GM23338 (cell line): ENCODE results near the gene TST. TPM values are rescaled to one million over a fixed set of nuclear protein-coding genes. Genes with fewer than 3 reads are reported as not detected.

Experiments used
- ATAC-seq: fragments of 200-7000 bp; cut with Tn5 transposase; 3 replicates; pipeline ENCODE4 v1.9.1; 2020
- DNase-seq: peaks from one replicate; pipeline ENCODE4 v3.0.0-alpha.2; 2015; ENCODE audit warnings: low spot score
- H2AFZ ChIP-seq: fragments of 200-600 bp; sonication (generic); 2 replicates; pipeline ENCODE4 v1.8.0; 2016; ENCODE audit warnings: antibody characterized with exemption, mild to moderate bottlenecking, moderate library complexity
- H3F3A ChIP-seq: fragments of 200-600 bp; sonication (generic); replicated peaks from 2 replicates; pipeline ENCODE4 v1.8.0; 2017; ENCODE audit warnings: antibody characterized with exemption, mixed run types, low read depth
- H3K27ac ChIP-seq: fragments of 200-600 bp; sonication (generic); 2 replicates; pipeline ENCODE4 v1.6.1; 2016; ENCODE audit warnings: low read depth
- H3K27me3 ChIP-seq: fragments of 200-600 bp; sonication (generic); 2 replicates; pipeline ENCODE4 v1.8.0; 2016; ENCODE audit warnings: mild to moderate bottlenecking, mixed run types, moderate library complexity; ENCODE audit not compliant: insufficient read depth
- H3K36me3 ChIP-seq: fragments of 200-600 bp; sonication (generic); 2 replicates; pipeline ENCODE4 v1.8.0; 2016; ENCODE audit warnings: mild to moderate bottlenecking; ENCODE audit not compliant: insufficient read depth
- H3K4me1 ChIP-seq: fragments of 200-600 bp; sonication (generic); 2 replicates; pipeline ENCODE4 v1.8.0; 2016; ENCODE audit warnings: mild to moderate bottlenecking, moderate library complexity; ENCODE audit not compliant: insufficient read depth
- H3K4me2 ChIP-seq: fragments of 200-600 bp; sonication (generic); 2 replicates; pipeline ENCODE4 v1.7.1; 2017; ENCODE audit warnings: mixed run types
- H3K4me3 ChIP-seq: fragments of 200-600 bp; sonication (generic); 2 replicates; pipeline ENCODE4 v1.6.1; 2016; ENCODE audit warnings: mixed run types
- H3K79me2 ChIP-seq: fragments of 200-600 bp; sonication (generic); replicated peaks from 2 replicates; pipeline ENCODE4 v1.8.0; 2017; ENCODE audit warnings: mild to moderate bottlenecking; ENCODE audit not compliant: insufficient read depth
- H3K9me2 ChIP-seq: fragments of 200-600 bp; sonication (generic); 2 replicates; pipeline ENCODE4 v1.8.0; 2017; ENCODE audit not compliant: insufficient read depth
- H4K20me1 ChIP-seq: fragments of 200-600 bp; sonication (generic); replicated peaks from 2 replicates; pipeline ENCODE4 v1.8.0; 2017; ENCODE audit warnings: mild to moderate bottlenecking; ENCODE audit not compliant: insufficient read depth
- H3K27ac Mint-ChIP-seq: 2 replicates; pipeline ENCODE4 v1.8.0; 2020; ENCODE audit warnings: inconsistent platforms, mild to moderate bottlenecking, moderate library complexity, mixed read lengths
- H3K27me3 Mint-ChIP-seq: 3 replicates; pipeline ENCODE4 v1.8.0; 2022; ENCODE audit warnings: low read depth, mild to moderate bottlenecking, moderate library complexity, mixed read lengths, inconsistent platforms; ENCODE audit not compliant: insufficient read depth, poor library complexity
- H3K36me3 Mint-ChIP-seq: 3 replicates; pipeline ENCODE4 v1.8.0; 2021; ENCODE audit warnings: low read depth, mild to moderate bottlenecking, inconsistent platforms, moderate library complexity, mixed read lengths
- H3K4me1 Mint-ChIP-seq: 3 replicates; pipeline ENCODE4 v1.8.0; 2020; ENCODE audit warnings: mild to moderate bottlenecking, inconsistent platforms, mixed read lengths
- H3K4me3 Mint-ChIP-seq: 3 replicates; pipeline ENCODE4 v1.8.0; 2021; ENCODE audit warnings: moderate library complexity, mild to moderate bottlenecking, inconsistent platforms, mixed read lengths
- H3K9me3 Mint-ChIP-seq: 3 replicates; pipeline ENCODE4 v1.8.0; 2020; ENCODE audit warnings: moderate library complexity, mild to moderate bottlenecking, inconsistent platforms, mixed read lengths
- CTCF ChIP-seq, 2 experiments: fragments of 200-600 bp in 1 of 2; sonication (generic) in 1 of 2; conservative IDR thresholded peaks; 2 replicates each; pipeline versions ENCODE4 v1.5.1 to v1.6.1; 2016 to 2017; ENCODE audit warnings: antibody characterized with exemption in 2 of 2, low read depth in 2 of 2, mild to moderate bottlenecking in 2 of 2, moderate library complexity in 1 of 2
- JUNB ChIP-seq: IDR thresholded peaks from one replicate; pipeline ENCODE4 v1.6.1; 2016; ENCODE audit warnings: antibody characterized with exemption; ENCODE audit not compliant: unreplicated experiment
- NANOG ChIP-seq: IDR thresholded peaks from 2 replicates; pipeline ENCODE4 v1.6.1; 2016; ENCODE audit warnings: antibody characterized with exemption, borderline replicate concordance
- POLR2AphosphoS5 ChIP-seq: IDR thresholded peaks from 2 replicates; pipeline ENCODE4 v1.6.1; 2016; ENCODE audit warnings: antibody characterized with exemption, low read depth
- REST ChIP-seq: IDR thresholded peaks from one replicate; pipeline ENCODE4 v1.6.1; 2018; ENCODE audit warnings: antibody characterized with exemption; ENCODE audit not compliant: unreplicated experiment
- STAT1 ChIP-seq: IDR thresholded peaks from one replicate; pipeline ENCODE4 v1.6.1; 2016; ENCODE audit warnings: antibody characterized with exemption; ENCODE audit not compliant: unreplicated experiment
- ZNF331 ChIP-seq: fragments of 250-450 bp; sonication (Bioruptor Pico); IDR thresholded peaks from 2 replicates; pipeline ENCODE4 v1.5.0; 2020; ENCODE audit warnings: low read depth, mild to moderate bottlenecking, moderate library complexity
- polyA plus RNA-seq: library from polyadenylated mRNA; unstranded; fragments of >200 nt; fragmentation: Nextera tagmentation; extraction: Ambion mirVana; gene quantifications from 2 replicates; pipeline ENCODE4 v1.2.1, GENCODE V29; 2016
- total RNA-seq: library from RNA; depleted of rRNA; stranded (reverse); fragments of >200 nt; shearing (Covaris generic); gene quantifications from 2 replicates; pipeline ENCODE4 v1.2.3, GENCODE V29; 2014
- TF ChIP-seq, protein P1 (sequence below): fragments of 250-450 bp; sonication (Bioruptor Pico); IDR thresholded peaks from 2 replicates; pipeline ENCODE4 v1.5.0; 2020; ENCODE audit warnings: mild to moderate bottlenecking, moderate library complexity

Gene TST
- total and polyA plus RNA-seq, 2 experiments from 2014 or later: 14.6 to 32.7 TPM

DNA sequence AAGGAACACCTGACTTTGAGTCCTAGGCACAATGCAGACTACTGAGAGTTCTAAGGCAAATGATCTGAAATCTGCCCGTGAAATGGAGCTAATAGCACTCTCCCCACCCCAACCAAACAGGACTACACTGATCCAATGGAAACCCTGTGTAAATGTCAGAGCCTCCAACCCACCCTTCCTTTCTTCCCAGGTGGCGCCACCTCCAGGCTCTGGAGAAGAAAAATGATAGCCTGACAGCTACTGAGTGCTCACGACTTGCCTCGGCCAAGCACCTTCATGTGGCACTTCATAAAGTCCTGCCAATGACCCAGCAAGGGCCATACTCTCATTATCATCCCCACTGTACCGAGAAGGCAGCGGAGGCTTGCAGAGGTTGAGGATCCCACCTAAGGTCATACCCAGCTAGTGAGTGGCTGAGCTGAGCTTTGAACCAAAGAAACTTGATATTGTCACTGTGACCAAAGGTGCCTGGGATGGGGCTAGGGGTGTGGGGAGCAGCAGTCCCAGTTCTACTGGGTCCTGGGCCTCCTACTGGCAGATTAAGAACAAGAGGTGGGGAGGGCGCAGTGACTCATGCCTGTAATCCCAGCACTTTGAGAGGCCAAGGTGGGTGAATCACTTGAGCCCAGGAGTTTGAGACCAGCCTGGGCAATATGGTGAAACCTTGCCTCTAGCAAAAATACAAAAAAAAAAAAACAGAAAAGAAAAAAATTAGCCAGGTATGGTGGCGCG lies 20.5 kb downstream of the TST start:
- peaks cover 2% of the 10 kb centered on the region; the same call in 1 of the 3 replicates for H3K4me1 Mint-ChIP-seq
- no peak overlapping the region for H3K27ac Mint-ChIP-seq
- H3K27me3 Mint-ChIP-seq: peaks cover 10% of the 10 kb centered on the region
- no peak overlapping the region for H3K4me3 Mint-ChIP-seq
- Histone ChIP-seq H3K4me1 (0 out of 2 replicates have a peak, but pooled peaks cover 5% of the 10 kb centered on the region), H3K4me3 (no peak overlapping the region), H3K36me3 (no peaks in the 10 kb centered on the region), H2AFZ (no peak overlapping the region), H3K27ac (no peak overlapping the region), H3F3A (no peaks in the 10 kb centered on the region), H4K20me1 (no peaks in the 10 kb centered on the region), H3K4me2 (no peak overlapping the region), H3K27me3 (no peaks in the 10 kb centered on the region), H3K9me2 (no peaks in the 10 kb centered on the region), H3K79me2 (no peaks in the 10 kb centered on the region)
- H3K9me3 Mint-ChIP-seq: no peaks in the 10 kb centered on the region
- H3K36me3 Mint-ChIP-seq: no peaks in the 10 kb centered on the region
- peak; percentile 80 for ATAC-seq
- DNase-seq: peak; percentile 67
- TF ChIP-seq REST: no peak
- peak; percentile 55 to 67 for TF ChIP-seq CTCF (conservative IDR thresholded peaks at IDR 0.05; ENCODE audit: low read depth in 2 of 2)

- H3K79me2 ChIP-seq: no peaks in the 10 kb centered on the region
- no peaks in the 10 kb centered on the region for H3K9me2 ChIP-seq
- Mint-ChIP-seq H3K4me1 (peaks cover 2% of the 10 kb centered on the region; the same call in 1 of the 3 replicates), H3K27ac (no peak overlapping the region), H3K27me3 (peaks cover 3% of the 10 kb centered on the region), H3K36me3 (no peaks in the 10 kb centered on the region), H3K4me3 (no peak overlapping the region), H3K9me3 (no peaks in the 10 kb centered on the region)
- H3K4me1 ChIP-seq: 0 out of 2 replicates have a peak, but pooled peaks cover 5% of the 10 kb centered on the region
- H3K36me3 ChIP-seq: no peaks in the 10 kb centered on the region
- no peak for DNase-seq
- no peak for ATAC-seq
- H4K20me1 ChIP-seq: no peaks in the 10 kb centered on the region
- no peaks in the 10 kb centered on the region for H3K27me3 ChIP-seq
- H3K4me3 ChIP-seq: no peak overlapping the region
- H3K27ac ChIP-seq: no peak overlapping the region
- H3K4me2 ChIP-seq: no peak overlapping the region
- no peak overlapping the region for H2AFZ ChIP-seq
- H3F3A ChIP-seq: no peaks in the 10 kb centered on the region
- TF ChIP-seq JUNB (no peak), NANOG (no peak), STAT1 (no peak), POLR2AphosphoS5 (no peak), ZNF331 (CRISPR knock-in tag) (no peak)
- TF ChIP-seq, protein P1, sequence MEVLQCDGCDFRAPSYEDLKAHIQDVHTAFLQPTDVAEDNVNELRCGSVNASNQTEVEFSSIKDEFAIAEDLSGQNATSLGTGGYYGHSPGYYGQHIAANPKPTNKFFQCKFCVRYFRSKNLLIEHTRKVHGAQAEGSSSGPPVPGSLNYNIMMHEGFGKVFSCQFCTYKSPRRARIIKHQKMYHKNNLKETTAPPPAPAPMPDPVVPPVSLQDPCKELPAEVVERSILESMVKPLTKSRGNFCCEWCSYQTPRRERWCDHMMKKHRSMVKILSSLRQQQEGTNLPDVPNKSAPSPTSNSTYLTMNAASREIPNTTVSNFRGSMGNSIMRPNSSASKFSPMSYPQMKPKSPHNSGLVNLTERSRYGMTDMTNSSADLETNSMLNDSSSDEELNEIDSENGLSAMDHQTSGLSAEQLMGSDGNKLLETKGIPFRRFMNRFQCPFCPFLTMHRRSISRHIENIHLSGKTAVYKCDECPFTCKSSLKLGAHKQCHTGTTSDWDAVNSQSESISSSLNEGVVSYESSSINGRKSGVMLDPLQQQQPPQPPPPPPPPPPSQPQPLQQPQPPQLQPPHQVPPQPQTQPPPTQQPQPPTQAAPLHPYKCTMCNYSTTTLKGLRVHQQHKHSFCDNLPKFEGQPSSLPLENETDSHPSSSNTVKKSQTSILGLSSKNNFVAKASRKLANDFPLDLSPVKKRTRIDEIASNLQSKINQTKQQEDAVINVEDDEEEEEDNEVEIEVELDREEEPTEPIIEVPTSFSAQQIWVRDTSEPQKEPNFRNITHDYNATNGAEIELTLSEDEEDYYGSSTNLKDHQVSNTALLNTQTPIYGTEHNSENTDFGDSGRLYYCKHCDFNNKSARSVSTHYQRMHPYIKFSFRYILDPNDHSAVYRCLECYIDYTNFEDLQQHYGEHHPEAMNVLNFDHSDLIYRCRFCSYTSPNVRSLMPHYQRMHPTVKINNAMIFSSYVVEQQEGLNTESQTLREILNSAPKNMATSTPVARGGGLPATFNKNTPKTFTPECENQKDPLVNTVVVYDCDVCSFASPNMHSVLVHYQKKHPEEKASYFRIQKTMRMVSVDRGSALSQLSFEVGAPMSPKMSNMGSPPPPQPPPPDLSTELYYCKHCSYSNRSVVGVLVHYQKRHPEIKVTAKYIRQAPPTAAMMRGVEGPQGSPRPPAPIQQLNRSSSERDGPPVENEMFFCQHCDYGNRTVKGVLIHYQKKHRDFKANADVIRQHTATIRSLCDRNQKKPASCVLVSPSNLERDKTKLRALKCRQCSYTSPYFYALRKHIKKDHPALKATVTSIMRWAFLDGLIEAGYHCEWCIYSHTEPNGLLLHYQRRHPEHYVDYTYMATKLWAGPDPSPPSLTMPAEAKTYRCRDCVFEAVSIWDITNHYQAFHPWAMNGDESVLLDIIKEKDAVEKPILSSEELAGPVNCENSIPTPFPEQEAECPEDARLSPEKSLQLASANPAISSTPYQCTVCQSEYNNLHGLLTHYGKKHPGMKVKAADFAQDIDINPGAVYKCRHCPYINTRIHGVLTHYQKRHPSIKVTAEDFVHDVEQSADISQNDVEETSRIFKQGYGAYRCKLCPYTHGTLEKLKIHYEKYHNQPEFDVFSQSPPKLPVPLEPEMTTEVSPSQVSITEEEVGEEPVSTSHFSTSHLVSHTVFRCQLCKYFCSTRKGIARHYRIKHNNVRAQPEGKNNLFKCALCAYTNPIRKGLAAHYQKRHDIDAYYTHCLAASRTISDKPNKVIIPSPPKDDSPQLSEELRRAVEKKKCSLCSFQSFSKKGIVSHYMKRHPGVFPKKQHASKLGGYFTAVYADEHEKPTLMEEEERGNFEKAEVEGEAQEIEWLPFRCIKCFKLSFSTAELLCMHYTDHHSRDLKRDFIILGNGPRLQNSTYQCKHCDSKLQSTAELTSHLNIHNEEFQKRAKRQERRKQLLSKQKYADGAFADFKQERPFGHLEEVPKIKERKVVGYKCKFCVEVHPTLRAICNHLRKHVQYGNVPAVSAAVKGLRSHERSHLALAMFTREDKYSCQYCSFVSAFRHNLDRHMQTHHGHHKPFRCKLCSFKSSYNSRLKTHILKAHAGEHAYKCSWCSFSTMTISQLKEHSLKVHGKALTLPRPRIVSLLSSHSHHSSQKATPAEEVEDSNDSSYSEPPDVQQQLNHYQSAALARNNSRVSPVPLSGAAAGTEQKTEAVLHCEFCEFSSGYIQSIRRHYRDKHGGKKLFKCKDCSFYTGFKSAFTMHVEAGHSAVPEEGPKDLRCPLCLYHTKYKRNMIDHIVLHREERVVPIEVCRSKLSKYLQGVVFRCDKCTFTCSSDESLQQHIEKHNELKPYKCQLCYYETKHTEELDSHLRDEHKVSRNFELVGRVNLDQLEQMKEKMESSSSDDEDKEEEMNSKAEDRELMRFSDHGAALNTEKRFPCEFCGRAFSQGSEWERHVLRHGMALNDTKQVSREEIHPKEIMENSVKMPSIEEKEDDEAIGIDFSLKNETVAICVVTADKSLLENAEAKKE: no peak
These were observed 21.5 kb downstream of the TST start for GRCh38 chr22:36997746-36998145.
